Tibial nerve (tissue), 3 donors: ENCODE measurements around the gene NPLOC4.

Experiments used
- CTCF ChIP-seq, 5 experiments: fragments of 200-600 bp in 3 of 5; fragments of 450-650 bp in 2 of 5; sonication (generic) in 3 of 5; IDR thresholded peaks; one replicate each; pipeline ENCODE4 v1.5.1; 2016 to 2019; ENCODE audit warnings: antibody characterized with exemption in 5 of 5, mild to moderate bottlenecking in 3 of 5, moderate library complexity in 2 of 5
- POLR2A ChIP-seq, 2 donors: fragments of 450-650 bp; IDR thresholded peaks; one replicate each; pipeline ENCODE4 v1.6.1; 2017; ENCODE audit warnings: antibody characterized with exemption in 2 of 2, mild to moderate bottlenecking in 2 of 2, moderate library complexity in 2 of 2

GRCh38 chr17:81608605-81609004 lies 28.3 kb downstream of the NPLOC4 start:
- TF ChIP-seq CTCF (IDR thresholded peaks at IDR 0.05): no peak
- no peak for TF ChIP-seq POLR2A (IDR thresholded peaks at IDR 0.05)
